Skin epidermis (tissue), 12 donors: ENCODE measurements around the gene RGS3.

ENCODE experiments used
- H3K27ac ChIP-seq, 21 experiments: fragments of 200-600 bp; sonication (generic) in 11 of 21; one replicate each; pipeline ENCODE4 v1.5.0; 2020; ENCODE audit warnings: mild to moderate bottlenecking in 3 of 21, inconsistent platforms in 2 of 21, moderate library complexity in 2 of 21
- H3K4me3 ChIP-seq, 7 experiments: fragments of 200-600 bp; sonication (generic) in 2 of 7; one replicate each; pipeline ENCODE4 v1.5.0; 2020; ENCODE audit warnings: inconsistent platforms in 2 of 7, mild to moderate bottlenecking in 2 of 7, moderate library complexity in 1 of 7

The RGS3 gene

DNA sequence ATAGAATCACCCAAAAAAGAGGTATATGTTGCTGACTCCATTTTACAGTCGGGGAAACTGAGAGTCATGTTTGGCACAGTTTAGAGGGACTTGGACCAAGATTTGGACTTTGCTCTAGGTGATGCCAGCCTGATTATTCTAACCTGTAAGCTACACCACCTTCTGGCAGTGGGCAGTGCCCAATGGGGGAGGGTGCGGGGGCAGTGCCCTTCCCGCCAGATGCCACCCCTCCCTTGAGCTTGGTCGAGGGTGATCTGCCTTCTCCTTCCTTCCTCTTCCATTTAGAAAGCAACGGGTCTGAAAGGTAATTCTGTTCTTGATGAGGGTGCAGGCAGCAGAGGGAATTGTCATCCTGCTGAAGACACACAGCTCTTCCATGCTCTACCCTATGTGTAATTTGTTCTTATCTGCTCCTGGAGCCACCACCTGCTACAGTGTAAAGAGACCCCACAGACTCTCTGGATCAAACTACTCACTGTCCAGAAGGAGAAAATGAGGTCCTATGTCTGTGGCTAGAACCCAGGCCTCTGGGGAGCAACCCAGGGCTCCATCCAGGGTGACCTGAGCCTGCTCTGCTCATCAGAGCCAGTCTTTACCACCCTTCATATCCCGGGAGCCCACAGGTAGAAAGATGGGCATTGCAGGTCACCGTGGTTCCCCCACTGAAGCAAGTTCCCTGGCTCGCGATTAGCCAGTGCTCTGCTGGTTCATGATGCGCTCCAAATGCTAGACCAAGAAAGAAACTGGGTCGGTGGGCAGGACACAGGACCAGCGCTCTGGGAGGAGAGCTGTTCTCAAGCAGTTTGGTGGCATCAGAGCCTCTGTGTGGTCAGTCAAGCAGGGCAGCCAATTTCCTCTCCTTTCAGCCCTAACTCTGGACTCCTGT, 156.2 kb downstream of the RGS3 start:
- Histone ChIP-seq H3K27ac (peak overlapping the region in 16 of 21 experiments; percentile 19 to 93 (median 60)), H3K4me3 (no peak overlapping the region)

- H3K27ac ChIP-seq = peak overlapping the region in 20 of 21 experiments; percentile 10 to 93 (median 67)
- H3K4me3 ChIP-seq = no peak overlapping the region
These were observed 157.0 kb downstream of the RGS3 start for GRCh38 chr9:113620377-113621161.

- peak overlapping the region in 20 of 21 experiments; percentile 10 to 93 (median 67) for H3K27ac ChIP-seq
- no peak overlapping the region for H3K4me3 ChIP-seq
These were observed 157.8 kb downstream of the RGS3 start for GRCh38 chr9:113621309-113621791.

- no peak overlapping the region for H3K4me3 ChIP-seq
- peak overlapping the region in 12 of 21 experiments; percentile 18 to 93 (median 77) for H3K27ac ChIP-seq
These were observed 158.5 kb downstream of the RGS3 start for GRCh38 chr9:113621980-113622379.

DNA sequence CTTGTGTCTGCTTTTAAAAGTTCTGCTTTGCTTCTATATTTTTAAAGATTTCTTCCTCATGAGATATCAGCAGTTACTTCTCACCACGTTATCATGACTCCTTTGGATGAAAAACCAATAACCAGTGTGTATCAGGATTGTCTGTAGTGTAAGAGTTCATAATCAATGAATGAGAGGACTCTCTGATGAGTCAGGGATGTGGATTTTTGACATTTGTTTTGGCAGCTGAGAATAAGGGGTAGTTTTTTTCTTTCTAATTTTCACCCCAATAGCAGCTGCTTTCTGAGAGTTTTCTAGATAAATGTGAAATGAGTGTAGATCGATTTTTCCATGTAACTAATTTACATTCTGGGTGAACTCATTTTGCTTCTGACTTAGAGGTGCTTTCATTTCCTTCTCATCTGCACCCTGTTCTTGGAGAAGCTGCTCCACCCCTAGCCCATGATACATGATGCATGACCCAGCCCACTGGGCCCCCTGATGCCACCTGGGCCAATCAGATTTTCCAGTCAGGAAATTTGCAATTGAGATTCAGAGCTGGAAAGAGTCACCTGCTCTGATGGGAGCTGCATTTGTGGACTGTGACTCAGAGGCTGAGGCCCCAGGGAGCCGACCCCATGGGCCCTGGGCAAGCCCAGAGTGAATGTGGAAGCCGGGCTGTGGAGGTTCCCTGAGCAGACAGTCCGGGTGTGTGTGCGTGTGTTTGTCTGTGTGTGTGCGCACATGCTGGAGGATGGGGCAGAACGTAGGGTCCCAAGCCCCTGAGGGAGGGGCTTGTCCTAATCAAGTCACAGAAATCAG, 159.3 kb downstream of the RGS3 start:
- H3K27ac ChIP-seq = peak overlapping the region in 9 of 21 experiments; percentile 10 to 93 (median 57)
- H3K4me3 ChIP-seq = no peak overlapping the region

DNA sequence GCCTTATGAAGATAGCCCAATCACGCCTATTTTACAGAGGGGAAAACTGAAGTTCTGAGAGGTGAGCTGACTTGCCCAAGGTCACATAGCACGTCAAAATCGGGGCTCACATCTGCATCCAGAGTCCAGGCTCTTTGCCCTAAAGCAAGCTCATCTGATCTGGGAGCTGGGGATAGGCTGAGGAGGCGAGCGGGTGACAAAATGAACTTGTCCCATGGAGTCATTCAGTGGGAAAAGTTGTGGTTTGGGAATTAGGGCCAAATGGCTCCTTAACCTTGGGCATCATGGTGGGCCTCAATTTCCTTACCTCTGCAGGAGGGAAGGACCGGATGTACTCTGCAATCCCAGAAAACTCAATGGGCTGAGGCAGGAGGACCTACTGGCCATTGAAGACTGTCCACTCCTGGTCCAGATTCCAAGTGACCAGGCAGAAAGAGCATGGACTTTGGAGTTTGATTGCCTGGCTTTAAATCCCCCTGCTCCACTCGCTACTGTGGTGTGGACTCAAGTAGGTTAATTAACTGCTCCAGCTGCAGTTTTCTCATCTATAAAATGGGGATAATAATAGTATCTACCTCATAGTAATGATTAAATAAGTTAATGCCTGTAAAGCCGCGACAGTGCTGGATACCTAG, 160.4 kb downstream of the RGS3 start:
- Histone ChIP-seq H3K27ac (peak overlapping the region in 2 of 21 experiments; percentile 60 to 93), H3K4me3 (no peak overlapping the region)

DNA sequence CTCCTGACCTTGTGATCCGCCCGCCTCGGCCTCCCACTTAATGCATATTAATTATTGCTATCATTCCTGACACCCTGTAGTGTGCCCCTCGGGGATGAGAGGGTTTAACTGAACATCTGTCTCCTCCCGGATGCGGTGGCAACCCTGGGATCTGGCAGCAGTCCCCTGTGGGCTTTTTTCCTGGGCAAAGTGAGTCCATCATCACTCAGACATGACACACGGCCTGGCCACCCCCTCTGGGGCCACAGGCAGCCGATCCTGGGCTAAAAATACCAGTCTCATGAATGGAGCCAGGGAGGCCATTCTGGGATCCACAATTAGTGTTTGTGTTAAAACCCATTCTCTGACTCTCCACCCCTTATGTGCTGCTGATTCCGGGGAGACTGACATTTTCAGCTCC, 161.2 kb downstream of the RGS3 start:
- Histone ChIP-seq H3K4me3 (no peak overlapping the region), H3K27ac (peak overlapping the region in 8 of 21 experiments; percentile 10 to 65 (median 39))

DNA sequence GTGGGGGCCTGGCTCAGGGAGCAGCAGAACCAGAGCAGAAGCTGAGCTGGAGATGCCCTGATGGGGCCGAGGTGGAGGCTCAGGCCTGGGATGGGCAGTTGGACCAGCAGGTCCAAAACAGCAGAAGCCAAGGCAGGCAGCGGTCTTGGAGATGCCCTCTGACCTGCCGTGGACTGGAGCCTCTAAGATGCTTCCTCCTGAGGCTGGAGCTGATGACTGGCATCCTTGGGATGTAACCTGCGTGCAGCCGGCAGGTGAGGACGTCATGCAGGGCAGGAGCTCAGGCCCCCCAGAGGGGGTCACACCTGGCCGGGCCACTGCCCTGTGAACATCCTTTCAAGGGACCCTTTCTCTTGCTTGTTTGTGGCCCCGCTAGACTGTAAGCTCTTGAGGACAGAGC, 162.0 kb downstream of the RGS3 start:
- Histone ChIP-seq H3K4me3 (no peak overlapping the region), H3K27ac (peak overlapping the region in 6 of 21 experiments; percentile 13 to 54 (median 39))

GRCh38 chr9:113626735-113627495, 163.4 kb downstream of the RGS3 start:
- Histone ChIP-seq H3K4me3 (no peak overlapping the region), H3K27ac (peak overlapping the region in 15 of 21 experiments; percentile 0 to 81 (median 35))

DNA sequence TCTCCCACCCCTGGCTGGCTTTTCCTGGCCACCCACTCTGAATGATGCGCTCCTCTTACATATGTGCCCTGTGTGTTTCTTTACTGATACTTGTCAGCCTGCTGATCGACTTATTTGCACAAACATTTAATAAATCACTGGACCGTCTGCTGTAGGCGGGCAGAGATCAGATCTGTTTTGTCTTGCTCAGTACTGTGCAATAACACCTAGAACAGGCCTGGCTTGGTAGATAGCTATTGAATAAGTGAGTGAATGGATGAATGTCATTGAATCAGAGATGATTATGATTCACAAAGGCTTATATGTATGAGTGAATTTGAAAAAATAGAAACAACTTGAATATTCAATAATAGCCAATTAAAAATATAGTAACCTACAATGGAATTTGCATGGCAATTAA, 165.1 kb downstream of the RGS3 start:
- Histone ChIP-seq H3K4me3 (no peak overlapping the region), H3K27ac (no peak overlapping the region)

DNA sequence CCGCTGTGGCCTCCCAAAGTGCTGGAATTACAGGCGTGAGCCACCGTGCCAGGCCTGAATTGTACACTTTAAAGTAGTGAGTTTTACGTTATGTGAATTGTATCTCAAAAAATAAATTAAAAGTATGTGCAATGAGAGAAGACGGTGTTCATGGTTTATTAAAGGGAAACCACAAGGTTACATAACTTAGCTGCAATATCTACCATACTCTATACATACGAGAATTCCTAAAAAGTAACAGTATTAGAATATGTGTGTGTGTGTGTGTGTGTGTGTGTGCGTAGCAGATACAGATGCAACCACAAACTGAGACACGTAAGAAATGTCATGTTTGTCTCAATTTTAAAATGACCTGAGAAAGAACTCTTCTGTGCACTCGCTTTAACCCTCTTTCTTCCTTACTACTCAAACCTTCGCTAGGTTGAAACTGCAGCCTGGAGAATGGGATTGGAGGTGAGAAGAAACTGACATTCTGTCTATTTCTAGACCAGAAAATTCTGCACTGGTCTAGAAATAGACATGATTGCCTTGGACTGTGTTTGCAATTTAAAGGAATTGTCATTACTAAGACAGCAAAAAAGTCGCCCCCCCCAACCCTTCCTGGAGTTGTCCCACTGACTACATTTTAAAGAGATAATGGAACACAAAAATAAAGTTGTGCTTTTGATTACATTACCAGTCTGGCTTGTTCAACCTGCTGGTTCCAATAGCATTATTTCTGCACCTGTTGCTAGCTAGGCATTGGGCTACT, 167.0 kb downstream of the RGS3 start:
- peak overlapping the region in 4 of 21 experiments; percentile 31 to 75 (median 48) for H3K27ac ChIP-seq
- no peak overlapping the region for H3K4me3 ChIP-seq

- peak overlapping the region in 17 of 21 experiments; percentile 1 to 76 (median 31) for H3K27ac ChIP-seq
- no peak overlapping the region for H3K4me3 ChIP-seq
These were observed 167.7 kb downstream of the RGS3 start for GRCh38 chr9:113631137-113631765.

DNA sequence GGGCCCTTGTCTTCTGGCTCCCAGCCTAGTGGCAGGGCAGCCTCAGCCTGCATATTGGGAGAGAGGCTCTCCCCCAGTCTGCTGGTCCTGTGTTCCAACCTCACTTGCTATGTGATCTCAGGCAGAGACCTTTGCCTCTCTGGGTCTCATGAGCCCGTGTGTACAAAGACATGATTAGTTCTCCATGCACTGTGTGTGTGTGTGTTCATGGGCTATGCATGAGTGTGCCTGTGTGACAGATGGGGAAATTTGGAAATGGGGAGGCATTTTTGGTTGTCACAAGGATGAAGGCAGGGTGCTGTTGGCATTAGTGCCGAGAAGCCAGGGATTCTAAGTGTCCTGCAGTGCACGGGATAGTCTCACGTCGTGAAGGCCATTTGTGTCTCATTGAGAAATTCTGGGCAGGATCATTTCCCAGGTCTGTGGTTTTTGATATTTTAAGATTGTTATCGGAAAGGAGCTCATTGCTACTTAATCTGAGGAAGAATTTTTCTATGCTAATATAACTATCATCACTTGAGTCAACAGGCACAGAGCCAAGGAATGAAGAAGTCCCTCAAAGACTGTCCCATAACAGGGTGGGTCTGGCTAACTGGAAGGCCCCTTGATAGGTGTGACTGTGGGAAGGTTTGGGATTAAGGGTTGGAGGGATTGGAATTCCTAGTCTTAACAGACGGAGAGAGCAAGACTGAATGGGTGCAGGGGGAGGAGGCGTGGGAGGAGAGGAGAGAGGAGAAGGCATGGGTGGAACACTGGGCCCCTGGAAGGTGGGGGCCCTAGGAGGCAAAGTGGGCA, 168.5 kb downstream of the RGS3 start:
- Histone ChIP-seq H3K4me3 (no peak overlapping the region), H3K27ac (peak overlapping the region in 17 of 21 experiments; percentile 1 to 76 (median 31))

GRCh38 chr9:113632776-113633590, 169.5 kb downstream of the RGS3 start:
- Histone ChIP-seq H3K4me3 (no peak overlapping the region), H3K27ac (peak overlapping the region in 3 of 21 experiments; percentile 31 to 75 (median 67))

- Histone ChIP-seq H3K4me3 (no peak overlapping the region), H3K27ac (peak overlapping the region in 5 of 21 experiments; percentile 0 to 37 (median 17))
These were observed 170.5 kb downstream of the RGS3 start for GRCh38 chr9:113633782-113634595.
